ENCODE results near the gene CAPN15.

CAPN15 gene

DNA sequence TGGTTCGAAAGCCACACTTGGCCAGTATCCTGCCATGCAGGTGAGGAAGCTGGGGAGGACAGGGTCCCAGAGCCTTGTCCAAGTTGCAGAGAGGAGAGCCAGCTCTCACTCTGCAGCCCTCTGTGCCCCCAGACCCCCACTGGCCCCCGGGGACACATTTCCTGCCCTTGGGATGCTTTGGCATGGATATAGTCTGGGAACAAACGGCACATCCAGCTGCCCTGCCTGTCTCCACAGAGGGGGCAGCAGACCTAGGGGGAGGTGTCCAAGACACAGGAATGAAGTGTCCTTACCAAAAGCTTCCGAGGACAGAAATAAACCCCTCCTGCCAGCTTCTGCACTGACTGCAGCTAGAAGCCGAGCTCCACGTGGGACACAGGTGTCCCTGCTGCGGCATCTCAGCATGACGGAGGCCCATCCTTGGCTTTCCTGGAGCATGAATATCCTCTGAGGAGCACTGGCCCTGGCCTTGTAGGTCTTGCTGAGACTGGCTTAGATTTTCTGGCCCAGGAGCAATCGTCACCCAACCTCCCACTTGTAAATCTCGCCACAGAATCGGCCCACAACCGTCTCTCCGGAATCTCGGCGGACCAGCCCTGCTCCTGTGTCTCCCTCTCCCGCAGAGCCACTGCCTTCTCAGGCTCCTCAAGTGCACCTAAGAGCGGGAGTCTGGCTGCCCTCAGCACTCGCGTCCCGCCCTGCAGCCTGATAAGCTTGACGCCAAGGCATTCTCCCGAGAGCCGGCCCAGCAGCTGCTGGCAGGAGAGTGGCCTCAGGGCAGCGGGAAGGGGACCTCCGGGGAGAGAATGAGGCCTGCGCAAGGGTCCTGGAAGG lies 1.1 kb upstream of the CAPN15 start:
- no peak for DNase-seq

DNA sequence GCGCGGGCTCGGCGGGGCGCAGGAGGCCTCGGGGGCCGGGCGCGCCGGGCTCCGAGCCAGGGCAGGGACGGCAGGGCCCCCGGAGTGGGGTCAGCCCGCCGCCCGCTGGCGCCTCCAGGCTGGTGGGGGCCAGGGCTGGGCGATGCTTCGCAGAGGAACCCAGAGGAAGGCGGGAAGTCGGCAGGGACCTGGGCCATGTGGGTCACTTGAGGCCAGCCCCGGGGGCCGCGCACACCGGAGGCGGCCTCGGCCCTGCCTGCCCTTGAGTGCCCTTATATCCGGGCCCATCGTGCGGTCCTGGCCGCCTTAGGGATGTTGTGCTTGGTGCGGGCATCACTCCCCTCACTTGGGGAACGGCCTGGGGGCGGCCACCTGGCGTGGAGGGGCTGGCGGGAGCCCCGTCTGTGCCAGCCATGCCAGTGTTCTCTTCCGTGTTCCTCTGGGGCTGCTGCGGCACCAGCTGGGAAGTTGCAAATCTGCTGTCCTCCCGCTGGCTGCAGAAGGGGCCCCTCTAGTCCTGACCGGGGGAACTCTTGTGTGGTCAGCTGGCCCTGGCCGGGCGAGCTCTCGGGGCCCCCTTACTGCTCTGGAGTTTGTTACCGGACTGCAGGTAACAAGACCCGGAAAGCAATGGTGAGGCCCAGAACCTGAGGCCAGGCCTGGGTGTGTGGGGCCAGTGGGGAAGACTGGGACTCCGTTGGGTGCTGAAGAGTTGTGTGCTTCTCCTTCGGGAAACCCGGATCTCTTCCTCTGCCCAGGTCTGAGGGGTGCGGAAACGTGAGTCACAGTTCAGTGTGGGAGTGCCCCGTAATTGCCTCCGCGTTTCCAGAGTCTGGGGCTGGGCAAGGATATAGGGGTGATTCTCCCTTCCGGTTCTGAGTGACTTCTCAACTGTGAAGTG lies 849 bp downstream of the CAPN15 start:
- no peak for DNase-seq

DNA sequence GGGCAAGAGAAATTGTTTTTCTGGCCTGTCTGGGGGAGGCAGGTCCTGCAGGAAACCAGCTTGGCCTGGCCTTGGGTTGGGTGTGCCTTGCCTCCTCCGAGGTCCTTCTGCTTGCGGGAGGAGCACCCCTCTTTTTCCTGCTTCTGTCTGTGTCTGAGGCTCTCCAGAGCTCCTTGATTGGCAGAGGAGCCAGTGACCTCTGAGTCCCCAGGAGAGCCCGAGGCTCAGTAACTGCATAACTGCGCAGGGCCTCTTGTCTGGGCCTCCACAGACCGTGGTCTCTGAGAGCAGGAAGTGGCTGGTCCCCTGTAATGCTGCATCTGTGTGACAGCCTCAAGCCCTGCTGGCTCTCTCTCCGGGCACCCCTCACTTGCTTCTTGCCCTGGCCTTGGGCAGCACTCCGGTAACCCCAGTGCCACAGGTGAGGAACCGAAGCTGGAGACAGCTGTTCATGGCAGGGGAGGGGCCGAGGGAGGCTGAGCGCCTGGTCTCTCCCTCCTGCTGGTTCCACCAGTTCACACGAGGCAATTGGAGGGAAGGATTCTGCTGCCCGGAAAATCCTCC lies 1.6 kb downstream of the CAPN15 start:
- no peak for DNase-seq

GRCh38 chr16:530111-530817 lies 2.8 kb downstream of the CAPN15 start:
- DNase-seq = no peak

DNA sequence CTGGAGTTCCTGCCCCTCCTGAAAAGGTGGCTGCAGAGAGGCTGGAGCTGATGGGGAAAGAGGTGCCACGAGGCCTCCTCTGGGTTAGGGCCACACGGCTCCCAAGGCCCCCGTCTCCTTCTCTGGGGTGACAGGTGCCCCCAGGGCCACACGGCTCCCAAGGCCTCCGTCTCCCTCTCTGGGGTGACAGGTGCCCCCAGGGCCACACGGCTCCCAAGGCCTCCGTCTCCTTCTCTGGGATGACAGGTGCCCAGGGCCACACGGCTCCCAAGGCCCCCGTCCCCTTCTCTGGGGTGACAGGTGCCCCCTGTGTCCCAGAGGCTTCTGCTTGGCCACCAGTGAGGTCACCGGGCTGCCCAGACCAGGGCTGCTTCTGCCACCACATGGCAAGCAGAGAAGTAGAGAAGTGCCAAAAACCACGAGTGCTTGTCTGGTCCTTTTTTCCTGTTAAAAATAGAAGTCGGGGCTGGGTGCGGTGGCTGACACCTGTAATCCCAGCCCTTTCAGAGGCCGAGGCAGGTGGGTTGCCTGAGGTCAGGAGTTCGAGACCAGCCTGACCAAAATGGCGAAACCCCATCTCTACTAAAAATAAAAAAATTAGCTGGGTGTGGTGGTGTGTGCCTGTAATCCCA lies 4.1 kb downstream of the CAPN15 start:
- DNase-seq = no peak

- no peak for DNase-seq
These were observed 6.0 kb downstream of the CAPN15 start for GRCh38 chr16:533391-534123.

DNA sequence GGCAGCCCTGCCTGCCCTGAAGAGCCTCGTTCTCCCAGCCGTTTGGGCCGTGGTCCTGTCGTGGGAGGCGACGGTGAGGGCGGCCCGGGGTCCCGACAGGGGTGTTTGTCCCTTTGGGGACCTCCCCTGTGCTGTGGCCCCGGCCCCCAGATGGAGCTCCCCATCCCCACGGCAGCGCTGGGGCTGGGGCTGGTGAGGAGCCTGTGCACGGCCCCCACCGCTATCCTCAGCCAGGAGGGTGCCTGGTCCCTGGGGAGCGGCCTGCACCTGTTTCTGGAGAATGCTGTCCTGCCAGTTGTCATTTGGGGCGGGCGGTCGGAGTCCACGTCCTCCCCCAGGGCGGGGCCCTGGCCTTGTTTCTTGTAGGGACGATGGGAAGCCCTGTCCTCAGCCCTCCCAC lies 6.6 kb downstream of the CAPN15 start:
- no peak for DNase-seq

DNA sequence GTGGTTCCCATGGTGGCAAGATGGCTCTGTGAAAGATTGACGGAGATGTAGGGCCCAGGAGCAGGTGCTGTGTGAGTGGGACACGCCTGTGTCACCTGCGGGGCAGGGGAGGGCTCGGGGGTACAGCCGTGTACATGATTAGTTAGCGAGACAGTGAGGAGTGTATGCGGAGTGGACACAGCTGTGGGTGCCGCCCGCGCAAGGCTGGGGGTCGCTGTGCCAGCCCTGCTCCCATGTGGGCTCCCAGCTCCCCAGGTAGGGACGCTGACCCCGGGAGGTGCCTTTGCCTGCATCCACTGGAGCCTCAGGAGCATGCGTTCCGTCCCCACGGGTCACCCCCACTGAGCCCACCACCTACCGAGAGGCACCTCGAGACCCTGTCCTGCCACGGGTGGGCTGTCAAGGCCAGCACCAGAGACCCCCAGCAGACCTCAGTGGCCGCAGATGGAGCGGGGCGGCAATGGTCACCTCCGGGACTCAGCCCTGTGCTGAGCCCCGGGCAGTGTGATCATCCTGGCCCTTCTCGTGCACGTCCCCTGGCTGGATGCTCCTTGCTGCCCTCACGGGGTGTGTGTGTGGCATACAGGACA lies 7.4 kb downstream of the CAPN15 start:
- no peak for DNase-seq

DNA sequence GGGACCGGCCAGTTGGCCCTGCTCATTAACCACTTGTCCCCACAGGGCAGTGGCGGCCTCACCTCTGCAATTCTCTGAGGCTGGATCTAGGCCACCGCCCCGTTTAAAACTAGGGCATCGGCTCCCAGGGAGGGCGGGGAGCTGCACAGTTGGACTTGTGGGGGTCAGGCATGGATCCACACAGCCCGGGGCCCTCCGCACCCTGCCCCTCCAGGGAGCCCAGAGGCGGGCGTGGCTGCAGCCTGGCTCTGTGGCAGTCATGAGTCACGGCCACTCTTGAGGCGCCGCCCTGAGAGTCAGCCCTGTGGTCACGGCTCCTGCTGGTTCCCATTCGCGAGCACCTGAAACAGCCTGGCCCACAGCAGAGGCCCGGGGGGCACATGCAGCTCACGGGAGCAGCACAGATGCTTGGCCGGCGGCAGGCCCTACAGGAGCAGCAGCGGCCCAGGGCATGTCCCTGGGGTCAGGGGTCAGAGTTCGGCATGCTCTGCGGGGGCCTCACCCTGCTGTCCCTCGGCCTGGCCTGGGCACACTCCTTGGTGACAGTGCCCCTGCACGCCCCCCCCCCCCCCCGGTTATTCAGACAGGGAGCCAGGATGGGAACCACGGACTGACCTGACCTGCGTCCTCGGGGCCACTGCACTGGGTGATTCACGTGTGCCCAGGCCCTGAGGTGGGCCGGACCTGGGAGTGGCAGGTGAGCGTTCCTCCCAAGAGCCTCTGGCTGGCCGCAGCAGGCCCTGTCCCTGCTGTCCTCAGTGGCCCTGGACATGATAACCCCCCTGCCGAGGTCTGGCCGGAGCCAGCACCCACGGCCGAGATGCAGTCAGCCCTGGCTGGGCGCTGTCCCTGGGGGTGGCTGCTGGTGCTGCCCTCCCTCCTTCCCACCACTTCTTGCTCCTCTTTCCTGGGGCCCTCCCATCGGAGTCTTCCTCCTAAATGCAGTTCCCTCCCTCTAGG lies 8.2 kb downstream of the CAPN15 start:
- DNase-seq = no peak

DNA sequence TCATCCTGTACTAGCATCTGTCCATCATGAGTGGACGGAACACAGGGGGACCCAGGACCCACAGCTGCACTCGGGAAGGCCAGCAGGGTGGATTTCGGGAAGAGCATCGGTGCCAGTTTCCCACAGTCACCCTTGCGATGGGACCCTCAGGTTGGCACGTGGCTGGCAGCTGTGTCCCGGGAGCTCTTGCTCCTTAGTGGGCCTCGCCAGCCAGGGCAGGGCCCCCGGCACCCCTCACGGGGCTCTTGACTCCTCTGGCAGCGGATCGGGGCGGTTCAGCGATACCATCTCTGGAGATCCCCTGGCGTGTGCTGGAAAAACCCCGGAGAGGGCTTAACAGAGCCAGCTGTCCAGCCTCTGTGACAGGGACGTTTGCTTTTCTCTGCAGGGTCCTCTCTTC lies 9.2 kb downstream of the CAPN15 start:
- no peak for DNase-seq

- no peak for DNase-seq
These were observed 10.2 kb downstream of the CAPN15 start for GRCh38 chr16:537415-538335.

DNA sequence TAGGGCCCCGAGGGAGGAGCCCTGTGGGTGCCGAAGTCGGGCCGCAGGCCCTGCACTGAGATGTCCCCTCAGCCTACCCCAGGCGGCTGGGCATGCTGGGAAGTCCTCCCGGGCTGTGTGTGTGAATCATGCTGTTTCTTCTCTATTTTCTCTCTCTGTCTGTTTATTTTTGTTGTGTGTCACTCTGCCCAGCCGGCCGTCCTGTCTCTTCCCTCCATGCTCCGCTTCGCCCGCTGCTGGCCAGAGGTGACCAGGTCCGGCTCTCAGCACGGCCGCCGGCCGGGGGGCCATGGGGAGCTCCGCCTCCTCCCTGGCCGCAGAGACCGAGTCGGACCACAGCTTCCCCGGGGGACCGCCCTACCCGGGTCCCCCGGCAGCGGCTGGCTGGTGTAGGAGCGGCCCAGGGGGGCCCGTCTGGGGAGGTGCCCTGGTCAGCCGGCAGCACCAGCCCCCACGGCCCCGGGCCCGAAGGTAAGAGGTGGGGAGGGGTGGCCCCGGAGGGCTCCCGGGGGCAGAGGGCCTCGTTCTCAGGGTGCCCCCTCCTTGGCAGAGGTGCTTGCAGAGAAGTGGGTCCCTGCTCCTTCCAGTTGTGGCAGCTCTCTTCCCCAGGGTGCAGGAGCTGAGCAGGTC lies 12.5 kb downstream of the CAPN15 start:
- no peak for DNase-seq

GRCh38 chr16:540645-541340 lies 13.3 kb downstream of the CAPN15 start:
- no peak for DNase-seq

DNA sequence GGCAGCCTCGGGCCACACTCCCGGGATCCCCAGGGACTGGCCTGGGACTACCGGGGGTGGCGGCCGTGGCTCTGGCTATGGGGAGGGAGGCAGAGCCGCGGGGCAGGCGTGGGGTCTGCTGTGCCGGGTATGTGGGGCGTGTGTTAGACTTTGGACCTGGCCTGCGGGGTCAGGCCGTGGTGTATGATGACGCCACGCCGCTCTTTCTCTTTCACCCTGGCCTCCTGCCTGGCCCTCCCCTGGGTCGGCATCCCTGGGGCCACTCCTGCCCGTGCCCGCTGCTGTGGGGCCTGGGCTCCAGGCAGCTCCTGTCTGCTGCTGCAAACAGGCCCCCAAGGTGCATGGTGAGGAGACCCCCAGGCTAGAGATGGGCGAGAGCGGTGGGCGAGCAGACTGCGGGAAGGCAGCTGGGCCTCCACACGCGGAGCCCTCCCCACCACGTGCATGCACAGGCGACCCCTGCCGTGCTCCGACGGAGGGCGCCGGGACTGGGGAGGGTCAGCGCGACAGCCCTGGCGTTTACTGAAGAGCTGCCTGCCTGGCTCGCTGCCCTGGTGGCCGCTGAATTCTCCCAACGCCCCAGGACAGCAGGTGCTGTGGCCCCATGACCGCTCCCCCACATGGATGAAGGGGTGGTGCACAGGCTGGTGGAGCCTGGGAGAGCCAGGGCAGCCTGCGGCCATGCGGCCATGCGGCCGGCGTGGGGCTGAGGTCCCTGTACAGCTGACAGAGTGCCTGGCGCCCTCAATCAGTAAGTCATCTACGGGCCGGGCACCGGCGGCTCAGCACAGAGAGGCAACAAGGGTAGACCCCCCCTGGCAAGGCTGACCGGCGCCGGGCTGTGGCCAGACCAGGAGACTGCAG lies 16.0 kb downstream of the CAPN15 start:
- DNase-seq = no peak

DNA sequence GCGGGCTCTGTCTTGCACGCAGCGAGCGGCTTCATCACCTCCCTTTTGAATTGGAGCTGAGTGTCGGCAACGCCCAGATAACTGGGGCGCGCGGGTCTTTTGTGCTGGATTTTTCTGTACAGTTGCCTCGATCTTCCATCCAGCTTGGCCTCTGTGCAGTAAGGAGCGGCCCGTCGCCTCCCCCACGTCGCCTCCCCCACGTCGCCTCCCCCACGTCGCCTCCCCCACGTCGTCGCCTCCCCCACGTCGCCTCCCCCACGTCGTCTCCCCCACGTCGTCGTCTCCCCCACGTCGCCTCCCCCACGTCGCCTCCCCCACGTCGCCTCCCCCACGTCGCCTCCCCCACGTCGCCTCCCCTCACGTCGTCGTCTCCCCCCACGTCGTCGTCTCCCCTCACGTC lies 17.0 kb downstream of the CAPN15 start:
- DNase-seq = no peak

DNA sequence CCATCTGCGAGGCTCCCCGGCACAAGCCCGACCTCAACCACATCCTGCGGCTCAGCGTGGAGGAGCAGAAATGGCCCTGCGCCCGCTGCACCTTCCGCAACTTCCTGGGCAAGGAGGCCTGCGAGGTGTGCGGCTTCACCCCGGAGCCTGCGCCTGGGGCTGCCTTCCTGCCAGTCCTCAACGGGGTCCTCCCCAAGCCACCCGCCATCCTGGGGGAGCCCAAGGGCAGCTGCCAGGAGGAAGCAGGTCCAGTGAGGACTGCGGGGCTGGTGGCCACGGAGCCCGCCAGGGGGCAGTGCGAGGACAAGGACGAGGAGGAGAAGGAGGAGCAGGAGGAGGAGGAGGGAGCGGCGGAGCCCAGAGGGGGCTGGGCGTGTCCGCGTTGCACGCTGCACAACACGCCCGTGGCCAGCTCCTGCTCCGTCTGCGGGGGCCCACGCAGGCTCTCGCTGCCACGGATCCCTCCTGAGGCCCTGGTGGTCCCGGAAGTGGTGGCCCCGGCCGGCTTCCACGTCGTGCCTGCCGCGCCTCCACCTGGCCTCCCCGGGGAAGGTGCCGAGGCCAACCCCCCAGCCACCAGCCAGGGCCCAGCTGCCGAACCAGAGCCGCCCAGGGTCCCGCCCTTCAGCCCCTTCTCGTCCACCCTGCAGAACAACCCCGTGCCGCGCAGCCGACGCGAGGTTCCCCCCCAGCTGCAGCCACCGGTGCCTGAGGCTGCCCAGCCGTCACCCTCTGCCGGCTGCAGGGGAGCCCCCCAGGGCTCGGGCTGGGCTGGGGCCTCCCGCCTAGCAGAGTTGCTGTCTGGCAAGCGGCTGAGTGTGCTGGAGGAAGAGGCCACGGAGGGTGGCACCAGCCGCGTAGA lies 19.6 kb downstream of the CAPN15 start:
- DNase-seq = no peak

All from GDM1 (cell line).